ENCODE measurements around the gene LAMA1. TPM values are rescaled to one million over a fixed set of nuclear protein-coding genes. Genes with fewer than 3 reads are reported as not detected.

Gene LAMA1
- total RNA-seq, 1 donor from 2014 or later, result not detected

GRCh38 chr18:7105268-7105667 is 12.3 kb downstream of the LAMA1 start:
- H3K4me1 ChIP-seq, result no peaks in the 10 kb centered on the region
- no peaks in the 10 kb centered on the region for H3K36me3 ChIP-seq
- intact Hi-C loops (cut with DNase I), result loop anchor here (10.0 kb wide), 1 partner anchor 60 kb away; no protein-coding TSS in a partner anchor
- H3K4me3 ChIP-seq, result no peak overlapping the region
- no peak overlapping the region for H3K27ac ChIP-seq
- no peak for DNase-seq (ENCODE audit: low spot score in 2 of 2)
- H3K27me3 ChIP-seq, result no peaks in the 10 kb centered on the region
- H3K9me3 ChIP-seq, result no peaks in the 10 kb centered on the region
- TF ChIP-seq CTCF (IDR thresholded peaks at IDR 0.05), result no peak

GRCh38 chr18:7104649-7105048 is 12.9 kb downstream of the LAMA1 start:
- no peak overlapping the region for H3K27ac ChIP-seq
- intact Hi-C loops (cut with DNase I), result loop anchor here (10.0 kb wide), 1 partner anchor 60 kb away; no protein-coding TSS in a partner anchor
- H3K4me1 ChIP-seq, result no peaks in the 10 kb centered on the region
- no peaks in the 10 kb centered on the region for H3K36me3 ChIP-seq
- no peaks in the 10 kb centered on the region for H3K27me3 ChIP-seq
- no peaks in the 10 kb centered on the region for H3K9me3 ChIP-seq
- no peak for TF ChIP-seq CTCF (IDR thresholded peaks at IDR 0.05)
- no peak overlapping the region for H3K4me3 ChIP-seq
- no peak for DNase-seq (ENCODE audit: low spot score in 2 of 2)

- H3K4me3 ChIP-seq, result no peak overlapping the region
- H3K27ac ChIP-seq, result no peak overlapping the region
- no peak for DNase-seq (ENCODE audit: low spot score in 2 of 2)
- intact Hi-C loops (cut with DNase I), result loop anchor here (10.0 kb wide), 1 partner anchor 57 kb away; no protein-coding TSS in a partner anchor
- H3K27me3 ChIP-seq, result no peaks in the 10 kb centered on the region
- TF ChIP-seq CTCF (IDR thresholded peaks at IDR 0.05), result no peak
- H3K4me1 ChIP-seq, result no peaks in the 10 kb centered on the region
- H3K9me3 ChIP-seq, result no peaks in the 10 kb centered on the region
- no peaks in the 10 kb centered on the region for H3K36me3 ChIP-seq
Measured at GRCh38 chr18:7102131-7102530, 15.5 kb downstream of the LAMA1 start.

GRCh38 chr18:7096838-7097237 is 20.8 kb downstream of the LAMA1 start:
- intact Hi-C loops (cut with DNase I), result no loop called here
- Histone ChIP-seq H3K27ac (no peak overlapping the region), H3K4me1 (no peaks in the 10 kb centered on the region), H3K36me3 (no peaks in the 10 kb centered on the region), H3K27me3 (no peaks in the 10 kb centered on the region), H3K9me3 (no peaks in the 10 kb centered on the region), H3K4me3 (no peak overlapping the region)
- DNase-seq (ENCODE audit: low spot score in 2 of 2), result no peak
- TF ChIP-seq CTCF (IDR thresholded peaks at IDR 0.05), result no peak

- intact Hi-C loops (cut with DNase I), result no loop called here
- DNase-seq (ENCODE audit: low spot score in 2 of 2), result no peak
- Histone ChIP-seq H3K27ac (no peak overlapping the region), H3K9me3 (no peaks in the 10 kb centered on the region), H3K36me3 (no peaks in the 10 kb centered on the region), H3K4me1 (no peaks in the 10 kb centered on the region), H3K4me3 (no peak overlapping the region), H3K27me3 (no peaks in the 10 kb centered on the region)
- TF ChIP-seq CTCF (IDR thresholded peaks at IDR 0.05), result no peak
Measured at GRCh38 chr18:7094427-7094826, 23.2 kb downstream of the LAMA1 start.

- Histone ChIP-seq H3K4me1 (no peaks in the 10 kb centered on the region), H3K27ac (no peak overlapping the region), H3K9me3 (no peaks in the 10 kb centered on the region), H3K36me3 (no peaks in the 10 kb centered on the region), H3K27me3 (no peaks in the 10 kb centered on the region), H3K4me3 (no peak overlapping the region)
- TF ChIP-seq CTCF (IDR thresholded peaks at IDR 0.05), result no peak
- no peak for DNase-seq (ENCODE audit: low spot score in 2 of 2)
- intact Hi-C loops (cut with DNase I), result no loop called here
Measured at GRCh38 chr18:7090771-7091170, 26.8 kb downstream of the LAMA1 start.

Measured in ascending aorta (tissue), 2 donors.